HepG2 (cell line): ENCODE results near the gene POSTN. TPM values are rescaled to one million over a fixed set of nuclear protein-coding genes. Genes with fewer than 3 reads are reported as not detected.
"Not testable (repeated sequence)": the region's sequence is repeated elsewhere in the genome, so short reads cannot be mapped to it uniquely, and the experiment has no call there.

Source experiments
- ATAC-seq: fragments of 200-7000 bp; cut with Tn5 transposase; 3 replicates; pipeline ENCODE4 v1.9.1; 2020; ENCODE audit warnings: mild to moderate bottlenecking, moderate library complexity
- BruUV-seq: library from RNA; stranded (reverse); fragments of 400-500 nt; replicated peaks from 2 replicates; lab custom pipeline; 2021; lab: Mats Ljungman, UMichigan
- CTCF ChIA-PET: fragments of 300-600 bp; formaldehyde crosslinking; extraction: SDS; loops from one replicate; lab custom pipeline; 2021; ENCODE audit warnings: low total read pairs, inconsistent platforms, low intra/inter-chr PET ratio; lab: Yijun Ruan, JAX
- POLR2A ChIA-PET: fragments of 350-600 bp; sonication (Branson Sonifier 250); formaldehyde crosslinking; loops from one replicate; lab custom pipeline; 2020; ENCODE audit warnings: antibody characterized with exemption, inconsistent platforms; lab: Yijun Ruan, JAX
- DNase-seq: peaks from one replicate; pipeline ENCODE4 v3.0.0-alpha.2; 2015; ENCODE audit warnings: low spot score
- FAIRE-seq: peaks from 3 replicates; lab custom pipeline; 2011; peaks lifted over from hg19 to GRCh38; lab: Jason Lieb, UNC
- H2AFZ ChIP-seq: one replicate; pipeline ENCODE4 v1.6.1; 2011; ENCODE audit warnings: low read length, inconsistent platforms
- H3K27ac ChIP-seq: fragments of 300-600 bp; 3 replicates; pipeline ENCODE4 v1.8.0; 2011; ENCODE audit warnings: mixed run types, mild to moderate bottlenecking, mixed read lengths, low read length, inconsistent platforms; ENCODE audit not compliant: insufficient read depth; ENCODE audit errors: extremely low read length
- H3K27me3 ChIP-seq, 2 experiments: fragments of 200-600 bp in 1 of 2; 2 replicates in 1 of 2; 3 replicates in 1 of 2; pipeline versions ENCODE4 v1.6.0 to v1.8.0; 2011; ENCODE audit warnings: low read length in 2 of 2, mild to moderate bottlenecking in 2 of 2, moderate library complexity in 2 of 2, inconsistent platforms in 1 of 2; ENCODE audit not compliant: insufficient read depth in 2 of 2, control insufficient read depth in 1 of 2
- H3K36me3 ChIP-seq, 2 experiments: fragments of 200-600 bp in 1 of 2; replicated peaks in 1 of 2; 2 replicates in 1 of 2; 3 replicates in 1 of 2; pipeline versions ENCODE4 v1.5.1 to v1.8.0; 2011; ENCODE audit warnings: low read length in 2 of 2, inconsistent platforms in 1 of 2; ENCODE audit not compliant: insufficient read depth in 2 of 2, control insufficient read depth in 1 of 2
- H3K4me1 ChIP-seq: 2 replicates; pipeline ENCODE4 v1.5.1; 2012; ENCODE audit warnings: low read length, inconsistent platforms; ENCODE audit not compliant: insufficient read depth
- H3K4me2 ChIP-seq: 2 replicates; pipeline ENCODE4 v1.6.0; 2011; ENCODE audit warnings: low read depth, low read length, inconsistent platforms
- H3K4me3 ChIP-seq, 3 experiments: fragments of 200-600 bp in 1 of 3; sonication (generic), shearing (Covaris generic) in 1 of 3; replicated peaks in 1 of 3; 2 replicates each; pipeline ENCODE4 v1.5.1; 2011 to 2016; ENCODE audit warnings: low read length in 3 of 3, inconsistent platforms in 2 of 3, low read depth in 2 of 3, mild to moderate bottlenecking in 2 of 3, control low read depth in 1 of 3, mixed read lengths in 1 of 3; ENCODE audit not compliant: insufficient read depth in 1 of 3
- H3K79me2 ChIP-seq: one replicate; pipeline ENCODE4 v1.6.1; 2011; ENCODE audit warnings: low read length, inconsistent platforms; ENCODE audit not compliant: insufficient read depth
- H3K9ac ChIP-seq: 2 replicates; pipeline ENCODE4 v1.6.0; 2011; ENCODE audit warnings: mild to moderate bottlenecking, low read depth, low read length, inconsistent platforms; ENCODE audit not compliant: insufficient read depth
- H3K9me3 ChIP-seq: 2 replicates; pipeline ENCODE4 v1.5.1; 2012; ENCODE audit warnings: mild to moderate bottlenecking, low read length
- H4K20me1 ChIP-seq: 2 replicates; pipeline ENCODE4 v1.6.0; 2011; ENCODE audit warnings: inconsistent platforms, mild to moderate bottlenecking, low read length, moderate library complexity; ENCODE audit not compliant: insufficient read depth
- AGO1 ChIP-seq: fragments of 200-400 bp; formaldehyde crosslinking; IDR thresholded peaks from 2 replicates; pipeline ENCODE4 v1.6.1; 2017; ENCODE audit warnings: mild to moderate bottlenecking, low read depth, low read length, moderate library complexity; ENCODE audit not compliant: poor library complexity, severe bottlenecking
- EED ChIP-seq: sonication (generic); formaldehyde crosslinking; IDR thresholded peaks from 2 replicates; pipeline ENCODE4 v1.5.0; 2020; ENCODE audit warnings: mild to moderate bottlenecking, missing genetic modification reagents
- REPIN1 ChIP-seq: sonication (generic); formaldehyde crosslinking; IDR thresholded peaks from 2 replicates; pipeline ENCODE4 v1.8.0; 2022; ENCODE audit warnings: missing genetic modification reagents, low read depth, mild to moderate bottlenecking, borderline replicate concordance
- SOX5 ChIP-seq: IDR thresholded peaks from 2 replicates; pipeline ENCODE4 v1.6.1; 2016; ENCODE audit warnings: borderline replicate concordance
- TOE1 ChIP-seq: sonication (generic); formaldehyde crosslinking; IDR thresholded peaks from 2 replicates; pipeline ENCODE4 v1.4.0; 2020; ENCODE audit warnings: mild to moderate bottlenecking, missing genetic modification reagents
- WGBS: methylation state at CpG from one replicate; pipeline ENCODE4 v1.1.6; 2017; ENCODE audit warnings: low lambda C conversion rate; 5-methylcytosine and 5-hydroxymethylcytosine counted together
- in situ Hi-C: cut with HindIII; loops from 2 replicates; pipeline ENCODE4 v1.10.0; 2017; ENCODE audit warnings: low pct_unique_long_range_greater_than_20kb; ENCODE audit not compliant: extremely low pct_ligation_motif_present
- intact Hi-C: fragments of 100-400 bp; cut with micrococcal nuclease; formaldehyde crosslinking; loops from one replicate; pipeline ENCODE4 v1.10.0; 2022; ENCODE audit not compliant: unreplicated experiment
- polyA plus RNA-seq, 8 experiments: library from polyadenylated mRNA; depleted of rRNA in 3 of 8; stranded (reverse) in 7 of 8; unstranded in 1 of 8; fragments of >200 nt; fragmentation: Illumina TruSeq in 4 of 8; extraction: Trizol in 4 of 8; gene quantifications; 2 replicates each; pipeline versions ENCODE4 v1.2.1 to v1.2.3, GENCODE V29; 2011 to 2016; ENCODE audit warnings: low read depth in 4 of 8, missing spikeins in 1 of 8, mixed read lengths in 1 of 8; ENCODE audit not compliant: insufficient read depth in 1 of 8
- total RNA-seq, 5 experiments: library from RNA; depleted of rRNA; stranded (reverse); fragments of >200 nt; fragmentation: Illumina TruSeq; extraction: Trizol; gene quantifications; 2 replicates each; pipeline ENCODE4 v1.2.3, GENCODE V29; 2016; ENCODE audit warnings: low read depth in 1 of 5
- TF ChIP-seq, protein P1 (sequence below): sonication (generic); formaldehyde crosslinking; IDR thresholded peaks from 2 replicates; pipeline ENCODE4 v1.8.1; 2023; ENCODE audit warnings: mild to moderate bottlenecking, inconsistent platforms, moderate library complexity, missing genetic modification reagents, borderline replicate concordance
- TF ChIP-seq, protein P2 (sequence below): sonication (generic); formaldehyde crosslinking; IDR thresholded peaks from 2 replicates; pipeline ENCODE4 v1.5.1; 2020; ENCODE audit warnings: missing genetic modification reagents, mild to moderate bottlenecking, borderline replicate concordance

Gene POSTN
- total and polyA plus RNA-seq, 2 of the 13 experiments (the other 11 are each of a cell fraction or from before 2014, with no cell fraction given): not detected

DNA sequence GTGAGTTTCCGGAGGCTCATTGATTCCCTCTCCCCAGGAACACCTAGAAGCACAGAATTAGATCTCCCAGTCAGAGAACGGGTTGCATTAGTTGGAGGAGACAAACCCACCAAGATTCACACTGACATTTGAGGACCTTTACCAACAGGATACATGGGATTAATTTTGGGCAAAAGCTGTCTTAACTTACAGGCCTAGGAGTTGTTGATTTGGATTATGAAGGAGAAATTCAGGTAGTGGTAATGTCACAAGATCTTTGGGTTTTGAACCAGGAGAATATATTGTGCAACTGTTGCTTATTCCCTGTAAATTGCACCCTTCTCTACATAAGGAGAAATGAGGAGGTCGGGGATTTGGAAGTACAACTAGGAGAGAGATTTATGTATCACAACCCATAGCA is 38.0 kb downstream of the POSTN start:
- Histone ChIP-seq H3K27ac (no peak overlapping the region), H3K4me2 (no peak overlapping the region), H2AFZ (no peak overlapping the region), H3K36me3 (no peaks in the 10 kb centered on the region), H3K27me3 (no peaks in the 10 kb centered on the region), H3K79me2 (no peaks in the 10 kb centered on the region), H3K4me1 (no peaks in the 10 kb centered on the region), H3K4me3 (no peak overlapping the region), H4K20me1 (no peaks in the 10 kb centered on the region), H3K9me3 (no peaks in the 10 kb centered on the region; the same call in 1 of the 2 replicates), H3K9ac (no peak overlapping the region)
- BruUV-seq: no TSS peak
- TF ChIP-seq, protein P1, sequence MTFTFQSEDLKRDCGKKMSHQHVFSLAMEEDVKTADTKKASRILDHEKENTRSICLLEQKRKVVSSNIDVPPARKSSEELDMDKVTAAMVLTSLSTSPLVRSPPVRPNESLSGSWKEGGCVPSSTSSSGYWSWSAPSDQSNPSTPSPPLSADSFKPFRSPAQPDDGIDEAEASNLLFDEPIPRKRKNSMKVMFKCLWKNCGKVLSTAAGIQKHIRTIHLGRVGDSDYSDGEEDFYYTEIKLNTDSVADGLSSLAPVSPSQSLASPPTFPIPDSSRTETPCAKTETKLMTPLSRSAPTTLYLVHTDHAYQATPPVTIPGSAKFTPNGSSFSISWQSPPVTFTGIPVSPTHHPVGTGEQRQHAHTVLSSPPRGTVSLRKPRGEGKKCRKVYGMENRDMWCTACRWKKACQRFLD (CRISPR knock-in tag): no peak
- TF ChIP-seq EED (CRISPR knock-in tag) (no peak), TOE1 (CRISPR knock-in tag) (no peak), AGO1 (no peak), REPIN1 (CRISPR knock-in tag) (no peak), SOX5 (CRISPR knock-in tag) (no peak)
- TF ChIP-seq, protein P2, sequence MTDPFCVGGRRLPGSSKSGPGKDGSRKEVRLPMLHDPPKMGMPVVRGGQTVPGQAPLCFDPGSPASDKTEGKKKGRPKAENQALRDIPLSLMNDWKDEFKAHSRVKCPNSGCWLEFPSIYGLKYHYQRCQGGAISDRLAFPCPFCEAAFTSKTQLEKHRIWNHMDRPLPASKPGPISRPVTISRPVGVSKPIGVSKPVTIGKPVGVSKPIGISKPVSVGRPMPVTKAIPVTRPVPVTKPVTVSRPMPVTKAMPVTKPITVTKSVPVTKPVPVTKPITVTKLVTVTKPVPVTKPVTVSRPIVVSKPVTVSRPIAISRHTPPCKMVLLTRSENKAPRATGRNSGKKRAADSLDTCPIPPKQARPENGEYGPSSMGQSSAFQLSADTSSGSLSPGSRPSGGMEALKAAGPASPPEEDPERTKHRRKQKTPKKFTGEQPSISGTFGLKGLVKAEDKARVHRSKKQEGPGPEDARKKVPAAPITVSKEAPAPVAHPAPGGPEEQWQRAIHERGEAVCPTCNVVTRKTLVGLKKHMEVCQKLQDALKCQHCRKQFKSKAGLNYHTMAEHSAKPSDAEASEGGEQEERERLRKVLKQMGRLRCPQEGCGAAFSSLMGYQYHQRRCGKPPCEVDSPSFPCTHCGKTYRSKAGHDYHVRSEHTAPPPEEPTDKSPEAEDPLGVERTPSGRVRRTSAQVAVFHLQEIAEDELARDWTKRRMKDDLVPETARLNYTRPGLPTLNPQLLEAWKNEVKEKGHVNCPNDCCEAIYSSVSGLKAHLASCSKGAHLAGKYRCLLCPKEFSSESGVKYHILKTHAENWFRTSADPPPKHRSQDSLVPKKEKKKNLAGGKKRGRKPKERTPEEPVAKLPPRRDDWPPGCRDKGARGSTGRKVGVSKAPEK (CRISPR knock-in tag): no peak
- CTCF ChIA-PET: no interaction called here
- POLR2A ChIA-PET: no interaction called here
- no peak for ATAC-seq
- 0% methylated on average over 3 of the region's 3 CpGs for WGBS
- in situ Hi-C loops (no loop called here), intact Hi-C loops (no loop called here)
- DNase-seq: no peak
- no peak for FAIRE-seq

DNA sequence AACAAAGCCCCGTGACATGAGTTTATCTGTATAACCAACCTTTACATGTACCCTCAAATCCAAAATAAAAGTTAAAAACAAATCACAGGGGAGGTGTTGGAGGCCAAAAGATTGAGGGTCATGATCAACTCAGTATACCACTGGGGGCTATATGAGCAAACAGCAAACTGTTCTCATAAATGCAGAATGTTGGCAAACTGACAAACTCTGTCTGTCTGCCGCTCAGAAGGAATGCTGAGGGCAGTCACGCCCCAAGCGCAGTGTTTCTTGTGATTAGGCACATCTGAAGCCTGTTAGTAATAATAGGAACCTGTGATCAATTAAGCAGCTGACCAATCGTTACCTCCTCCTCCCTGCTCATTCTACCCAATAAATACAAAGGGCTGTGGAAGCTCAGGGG is 39.8 kb downstream of the POSTN start:
- 0% methylated on average over 2 of the region's 5 CpGs for WGBS
- BruUV-seq, H4K20me1 ChIP-seq, FAIRE-seq, DNase-seq, H3K27me3 ChIP-seq, H2AFZ ChIP-seq, in situ Hi-C loops, H3K9me3 ChIP-seq, H3K9ac ChIP-seq, H3K4me1 ChIP-seq, POLR2A ChIA-PET, H3K79me2 ChIP-seq, CTCF ChIA-PET, intact Hi-C loops, H3K36me3 ChIP-seq, ATAC-seq, H3K27ac ChIP-seq, H3K4me2 ChIP-seq, H3K4me3 ChIP-seq: not testable (repeated sequence)
